ENCODE measurements around the gene FCHSD2. TPM values are rescaled to one million over a fixed set of nuclear protein-coding genes. Genes with fewer than 3 reads are reported as not detected.

The FCHSD2 gene
- total and polyA plus RNA-seq, 2 of the 13 experiments (the other 11 are each of a cell fraction or from before 2014, with no cell fraction given), result 20.5 to 24.8 TPM

- no peak for TF ChIP-seq CREB1 (IDR thresholded peaks at IDR 0.05)
- TF ChIP-seq CREB1 (CRISPR knock-in tag; IDR thresholded peaks at IDR 0.05), result no peak
- TF ChIP-seq, protein P1, sequence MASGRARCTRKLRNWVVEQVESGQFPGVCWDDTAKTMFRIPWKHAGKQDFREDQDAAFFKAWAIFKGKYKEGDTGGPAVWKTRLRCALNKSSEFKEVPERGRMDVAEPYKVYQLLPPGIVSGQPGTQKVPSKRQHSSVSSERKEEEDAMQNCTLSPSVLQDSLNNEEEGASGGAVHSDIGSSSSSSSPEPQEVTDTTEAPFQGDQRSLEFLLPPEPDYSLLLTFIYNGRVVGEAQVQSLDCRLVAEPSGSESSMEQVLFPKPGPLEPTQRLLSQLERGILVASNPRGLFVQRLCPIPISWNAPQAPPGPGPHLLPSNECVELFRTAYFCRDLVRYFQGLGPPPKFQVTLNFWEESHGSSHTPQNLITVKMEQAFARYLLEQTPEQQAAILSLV (CRISPR knock-in tag; IDR thresholded peaks at IDR 0.05; ENCODE audit: borderline replicate concordance), result no peak
- peak; percentile 72 for TF ChIP-seq SMC3 (IDR thresholded peaks at IDR 0.05; ENCODE audit: low read length)
- no peak for TF ChIP-seq GABPA (IDR thresholded peaks at IDR 0.05; ENCODE audit: low read depth, low read length)
- no peak for TF ChIP-seq GABPA (CRISPR knock-in tag; IDR thresholded peaks at IDR 0.05; ENCODE audit: low read depth)
- peak; percentile 34 for TF ChIP-seq TEAD3 (CRISPR knock-in tag; optimal IDR thresholded peaks at IDR 0.05; ENCODE audit: borderline replicate concordance)
- no peak for TF ChIP-seq POLR2A (IDR thresholded peaks at IDR 0.05; ENCODE audit: insufficient read depth in 1 of 2, low read depth in 2 of 2, low read length in 2 of 2)
- TF ChIP-seq, protein P2, sequence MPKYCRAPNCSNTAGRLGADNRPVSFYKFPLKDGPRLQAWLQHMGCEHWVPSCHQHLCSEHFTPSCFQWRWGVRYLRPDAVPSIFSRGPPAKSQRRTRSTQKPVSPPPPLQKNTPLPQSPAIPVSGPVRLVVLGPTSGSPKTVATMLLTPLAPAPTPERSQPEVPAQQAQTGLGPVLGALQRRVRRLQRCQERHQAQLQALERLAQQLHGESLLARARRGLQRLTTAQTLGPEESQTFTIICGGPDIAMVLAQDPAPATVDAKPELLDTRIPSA (CRISPR knock-in tag; IDR thresholded peaks at IDR 0.05; ENCODE audit: borderline replicate concordance), result no peak
- 0 out of 2 replicates have a peak, but pooled peaks have one; percentile 15 for TF ChIP-seq BCL6 (CRISPR knock-in tag; IDR thresholded peaks at IDR 0.05)
- TF ChIP-seq ISX (CRISPR knock-in tag; conservative IDR thresholded peaks at IDR 0.05), result no peak
- TF ChIP-seq DMAP1 (CRISPR knock-in tag; IDR thresholded peaks at IDR 0.05), result no peak
- no peak for TF ChIP-seq ZNF615 (CRISPR knock-in tag; IDR thresholded peaks at IDR 0.05; ENCODE audit: borderline replicate concordance)
- TF ChIP-seq, protein P3, sequence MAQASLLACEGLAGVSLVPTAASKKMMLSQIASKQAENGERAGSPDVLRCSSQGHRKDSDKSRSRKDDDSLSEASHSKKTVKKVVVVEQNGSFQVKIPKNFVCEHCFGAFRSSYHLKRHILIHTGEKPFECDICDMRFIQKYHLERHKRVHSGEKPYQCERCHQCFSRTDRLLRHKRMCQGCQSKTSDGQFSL (CRISPR knock-in tag; IDR thresholded peaks at IDR 0.05), result no peak
- no peak for TF ChIP-seq ZNF598 (CRISPR knock-in tag; IDR thresholded peaks at IDR 0.05; ENCODE audit: borderline replicate concordance)
- TF ChIP-seq IRF2 (CRISPR knock-in tag; IDR thresholded peaks at IDR 0.05), result peak; percentile 37; the same call in 1 of the 2 replicates
- 0 out of 2 replicates have a peak, but pooled peaks have one; percentile 49 for TF ChIP-seq ZNF83 (CRISPR knock-in tag; IDR thresholded peaks at IDR 0.05; ENCODE audit: borderline replicate concordance)
- TF ChIP-seq ZNF609 (CRISPR knock-in tag; IDR thresholded peaks at IDR 0.05; ENCODE audit: borderline replicate concordance), result no peak
- TF ChIP-seq ZBTB2 (CRISPR knock-in tag; IDR thresholded peaks at IDR 0.05; ENCODE audit: low read depth), result no peak
- no peak for TF ChIP-seq ZNF878 (CRISPR knock-in tag; IDR thresholded peaks at IDR 0.05)
- TF ChIP-seq EEA1 (CRISPR knock-in tag; IDR thresholded peaks at IDR 0.05; ENCODE audit: borderline replicate concordance), result no peak
- TF ChIP-seq HNRNPL (IDR thresholded peaks at IDR 0.05; ENCODE audit: low read depth, low read length), result no peak
- no peak for TF ChIP-seq NFIB (CRISPR knock-in tag; IDR thresholded peaks at IDR 0.05; ENCODE audit: borderline replicate concordance)
Measured at GRCh38 chr11:72831521-72832300, 310.4 kb downstream of the FCHSD2 start (continued).
